Astrocyte of the hippocampus (primary cell): ENCODE data around the gene CALN1.

Experiments
- DNase-seq: peaks from one replicate; pipeline ENCODE4 v3.0.0; 2011; ENCODE audit warnings: low read depth, low spot score

The CALN1 gene

GRCh38 chr7:72187179-72187578, 225.0 kb downstream of the CALN1 start:
- no peak for DNase-seq

GRCh38 chr7:72183835-72184234, 228.3 kb downstream of the CALN1 start:
- DNase-seq = no peak

- DNase-seq = no peak
Measured at GRCh38 chr7:72182036-72182435, 230.1 kb downstream of the CALN1 start.

GRCh38 chr7:72176875-72177274, 235.3 kb downstream of the CALN1 start:
- DNase-seq = no peak

- no peak for DNase-seq
Measured at GRCh38 chr7:72170475-72170874, 241.7 kb downstream of the CALN1 start.

GRCh38 chr7:72163271-72163670, 248.9 kb downstream of the CALN1 start:
- no peak for DNase-seq

- no peak for DNase-seq
Measured at GRCh38 chr7:72161534-72161933, 250.6 kb downstream of the CALN1 start.

GRCh38 chr7:72159911-72160310, 252.2 kb downstream of the CALN1 start:
- no peak for DNase-seq

GRCh38 chr7:72156671-72157070, 255.5 kb downstream of the CALN1 start:
- no peak for DNase-seq

- no peak for DNase-seq
Measured at GRCh38 chr7:72153132-72153512, 259.0 kb downstream of the CALN1 start.

GRCh38 chr7:72152161-72153131, 259.7 kb downstream of the CALN1 start:
- no peak for DNase-seq

GRCh38 chr7:72140566-72140965, 271.6 kb downstream of the CALN1 start:
- no peak for DNase-seq

GRCh38 chr7:72127136-72127535, 285.0 kb downstream of the CALN1 start:
- DNase-seq = no peak

GRCh38 chr7:72123913-72124312, 288.2 kb downstream of the CALN1 start:
- no peak for DNase-seq

GRCh38 chr7:72118366-72118765, 293.8 kb downstream of the CALN1 start:
- DNase-seq = no peak

- DNase-seq = no peak
Measured at GRCh38 chr7:72114129-72114528, 298.0 kb downstream of the CALN1 start.

GRCh38 chr7:72112992-72113391, 299.1 kb downstream of the CALN1 start:
- DNase-seq = no peak

GRCh38 chr7:72112530-72112929, 299.6 kb downstream of the CALN1 start:
- no peak for DNase-seq

- no peak for DNase-seq
Measured at GRCh38 chr7:72111086-72111485, 301.1 kb downstream of the CALN1 start.

GRCh38 chr7:72109566-72109965, 302.6 kb downstream of the CALN1 start:
- no peak for DNase-seq

- DNase-seq = no peak
Measured at GRCh38 chr7:72106405-72106804, 305.7 kb downstream of the CALN1 start.

- DNase-seq = no peak
Measured at GRCh38 chr7:72101444-72101843, 310.7 kb downstream of the CALN1 start.

GRCh38 chr7:72099784-72100183, 312.4 kb downstream of the CALN1 start:
- DNase-seq = no peak
